Measurements from ENCODE around the gene TULP4.
"Not testable (repeated sequence)": the region's sequence is repeated elsewhere in the genome, so short reads cannot be mapped to it uniquely, and the experiment has no call there.

The TULP4 gene

DNA sequence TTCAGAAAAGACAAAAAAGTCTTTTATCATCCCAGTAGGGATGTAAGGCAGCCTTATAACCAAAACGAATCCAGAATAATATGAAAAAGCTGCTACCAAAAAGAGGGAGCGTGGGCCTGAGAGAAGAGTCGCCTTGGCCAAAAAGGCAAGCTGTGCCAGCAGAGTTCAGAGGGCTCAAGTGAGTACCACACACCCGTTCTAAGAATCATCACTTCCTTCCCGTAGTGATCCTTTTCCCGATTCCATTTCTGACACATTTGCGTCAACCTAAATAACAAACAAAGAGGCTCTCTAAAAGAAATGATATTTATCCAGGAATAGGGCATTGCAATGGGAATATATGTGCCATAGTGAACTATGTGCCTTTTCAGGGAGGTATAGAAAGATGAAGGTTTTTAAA lies 243.8 kb downstream of the TULP4 start:
- TF ChIP-seq, protein P1, sequence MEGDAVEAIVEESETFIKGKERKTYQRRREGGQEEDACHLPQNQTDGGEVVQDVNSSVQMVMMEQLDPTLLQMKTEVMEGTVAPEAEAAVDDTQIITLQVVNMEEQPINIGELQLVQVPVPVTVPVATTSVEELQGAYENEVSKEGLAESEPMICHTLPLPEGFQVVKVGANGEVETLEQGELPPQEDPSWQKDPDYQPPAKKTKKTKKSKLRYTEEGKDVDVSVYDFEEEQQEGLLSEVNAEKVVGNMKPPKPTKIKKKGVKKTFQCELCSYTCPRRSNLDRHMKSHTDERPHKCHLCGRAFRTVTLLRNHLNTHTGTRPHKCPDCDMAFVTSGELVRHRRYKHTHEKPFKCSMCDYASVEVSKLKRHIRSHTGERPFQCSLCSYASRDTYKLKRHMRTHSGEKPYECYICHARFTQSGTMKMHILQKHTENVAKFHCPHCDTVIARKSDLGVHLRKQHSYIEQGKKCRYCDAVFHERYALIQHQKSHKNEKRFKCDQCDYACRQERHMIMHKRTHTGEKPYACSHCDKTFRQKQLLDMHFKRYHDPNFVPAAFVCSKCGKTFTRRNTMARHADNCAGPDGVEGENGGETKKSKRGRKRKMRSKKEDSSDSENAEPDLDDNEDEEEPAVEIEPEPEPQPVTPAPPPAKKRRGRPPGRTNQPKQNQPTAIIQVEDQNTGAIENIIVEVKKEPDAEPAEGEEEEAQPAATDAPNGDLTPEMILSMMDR (IDR thresholded peaks at IDR 0.05; ENCODE audit: low read depth, low read length, missing control alignments) = no peak
- no peak for DNase-seq (ENCODE audit: low read depth)
- H3K4me3 ChIP-seq (ENCODE audit: low read depth, low read length) = no peak overlapping the region

DNA sequence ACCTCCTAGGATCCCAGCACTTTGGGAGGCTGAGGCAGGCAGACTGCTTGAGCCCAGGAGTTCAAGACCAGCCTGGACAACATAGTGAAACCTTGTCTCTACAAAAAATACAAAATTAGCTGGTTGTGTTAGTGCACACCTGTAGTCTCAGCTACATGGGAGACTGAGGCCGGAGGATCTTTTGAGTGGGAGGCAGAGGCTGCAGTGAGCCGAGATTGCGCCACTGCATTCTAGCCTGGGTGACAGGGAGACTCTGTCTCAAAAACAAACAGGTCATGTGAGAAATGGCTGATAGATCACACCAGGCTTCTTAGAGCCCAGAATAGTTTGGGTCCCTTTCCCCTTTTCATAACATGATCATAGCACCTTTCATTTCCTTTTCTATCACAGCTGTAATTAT lies 244.8 kb downstream of the TULP4 start:
- not testable (repeated sequence) for DNase-seq (ENCODE audit: low read depth); H3K4me3 ChIP-seq (ENCODE audit: low read depth, low read length)

DNA sequence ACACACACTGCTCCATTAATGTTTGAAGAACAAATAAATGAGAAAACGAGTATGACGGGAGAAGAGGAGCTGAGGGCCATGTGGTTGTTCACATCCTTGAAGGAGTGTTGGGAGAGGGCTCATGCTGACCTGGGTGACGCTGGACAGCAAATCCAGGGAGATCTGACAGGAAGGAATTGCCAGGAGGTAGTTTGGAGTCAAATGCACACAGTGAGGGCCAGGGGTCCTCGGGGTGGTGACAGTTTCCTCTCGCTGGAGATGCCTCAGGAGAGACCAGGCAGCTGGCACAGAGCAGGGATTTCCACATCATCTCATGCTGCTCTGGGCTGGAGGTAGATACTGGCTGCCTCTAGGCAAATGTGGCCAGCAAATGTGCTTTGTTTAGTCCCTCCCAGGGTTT lies 245.7 kb downstream of the TULP4 start:
- TF ChIP-seq, protein P1 (IDR thresholded peaks at IDR 0.05; ENCODE audit: low read depth, low read length, missing control alignments) = no peak
- no peak for DNase-seq (ENCODE audit: low read depth)
- no peak overlapping the region for H3K4me3 ChIP-seq (ENCODE audit: low read depth, low read length)

DNA sequence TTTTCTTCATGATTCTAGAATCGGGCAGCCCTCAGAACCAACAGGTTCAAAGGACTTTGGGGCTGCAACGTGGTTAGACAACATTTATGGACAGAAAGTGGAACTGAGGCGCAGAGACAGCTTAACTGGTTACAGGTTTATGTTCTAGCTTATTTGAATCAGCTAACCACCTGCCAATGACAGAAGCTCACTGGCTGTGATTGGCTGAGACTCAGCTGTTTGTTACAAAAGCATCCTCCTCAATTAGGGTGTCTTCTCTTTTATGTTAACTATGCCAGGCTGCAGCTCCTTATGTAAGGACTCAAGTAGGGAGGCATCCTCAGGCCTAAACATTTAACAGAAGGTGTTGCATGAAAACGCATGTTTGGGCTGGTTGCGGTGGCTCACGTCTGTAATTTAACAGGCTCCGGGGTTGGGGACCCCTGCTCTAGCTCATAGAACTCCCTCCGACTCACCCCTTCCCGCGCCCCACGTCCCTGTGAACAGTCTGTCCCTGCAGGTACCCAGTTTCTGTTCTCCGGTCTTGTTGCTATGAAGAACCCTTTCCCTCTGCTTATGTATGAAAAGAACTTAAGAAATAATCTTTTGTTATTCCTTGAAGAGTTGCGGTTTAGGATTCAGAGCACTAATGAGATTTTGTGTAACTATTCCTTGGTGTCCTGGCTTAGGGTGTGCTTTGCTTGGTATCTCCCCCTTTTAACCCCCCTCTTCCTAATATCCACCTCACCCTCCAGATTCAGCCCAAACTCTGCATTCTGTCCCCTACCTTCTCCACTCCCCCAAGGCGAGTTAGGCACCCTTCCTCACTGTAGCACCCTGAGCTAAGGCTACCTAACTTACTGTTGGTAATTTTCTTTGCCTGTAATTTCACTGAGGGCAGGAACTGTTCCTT lies 246.4 kb downstream of the TULP4 start:
- H3K4me3 ChIP-seq (ENCODE audit: low read depth, low read length) = no peak overlapping the region
- no peak for DNase-seq (ENCODE audit: low read depth)
- TF ChIP-seq, protein P1 (IDR thresholded peaks at IDR 0.05; ENCODE audit: low read depth, low read length, missing control alignments) = no peak

DNA sequence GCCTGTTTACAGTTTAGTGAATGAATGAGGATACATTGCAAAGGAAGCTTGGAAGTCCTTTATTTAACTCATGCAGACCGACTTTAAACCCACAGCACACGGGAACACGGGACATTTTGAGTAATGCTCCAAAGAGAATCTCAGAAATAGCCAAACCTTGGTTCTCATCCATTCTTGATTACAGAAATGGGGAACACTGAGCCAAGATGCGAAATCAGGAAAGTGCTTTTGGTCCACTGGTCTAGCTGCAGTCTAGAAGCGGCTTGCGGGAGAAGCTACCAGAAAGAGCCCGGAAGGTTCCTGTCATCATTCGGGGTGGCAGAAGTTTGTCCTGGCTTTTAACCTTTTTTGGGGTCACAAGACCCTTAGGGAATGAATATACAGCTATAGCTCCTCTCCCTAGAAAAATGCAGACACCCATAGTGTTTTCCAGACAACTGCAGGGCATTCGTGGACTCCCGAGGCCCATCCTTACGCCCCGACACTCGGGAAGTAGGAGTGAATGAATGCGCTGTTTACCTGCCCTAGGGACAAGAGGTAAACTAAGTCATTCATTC lies 247.2 kb downstream of the TULP4 start:
- H3K4me3 ChIP-seq (ENCODE audit: low read depth, low read length) = peak overlapping the region; percentile 75
- TF ChIP-seq, protein P1 (IDR thresholded peaks at IDR 0.05; ENCODE audit: low read depth, low read length, missing control alignments) = no peak
- DNase-seq (ENCODE audit: low read depth) = no peak

DNA sequence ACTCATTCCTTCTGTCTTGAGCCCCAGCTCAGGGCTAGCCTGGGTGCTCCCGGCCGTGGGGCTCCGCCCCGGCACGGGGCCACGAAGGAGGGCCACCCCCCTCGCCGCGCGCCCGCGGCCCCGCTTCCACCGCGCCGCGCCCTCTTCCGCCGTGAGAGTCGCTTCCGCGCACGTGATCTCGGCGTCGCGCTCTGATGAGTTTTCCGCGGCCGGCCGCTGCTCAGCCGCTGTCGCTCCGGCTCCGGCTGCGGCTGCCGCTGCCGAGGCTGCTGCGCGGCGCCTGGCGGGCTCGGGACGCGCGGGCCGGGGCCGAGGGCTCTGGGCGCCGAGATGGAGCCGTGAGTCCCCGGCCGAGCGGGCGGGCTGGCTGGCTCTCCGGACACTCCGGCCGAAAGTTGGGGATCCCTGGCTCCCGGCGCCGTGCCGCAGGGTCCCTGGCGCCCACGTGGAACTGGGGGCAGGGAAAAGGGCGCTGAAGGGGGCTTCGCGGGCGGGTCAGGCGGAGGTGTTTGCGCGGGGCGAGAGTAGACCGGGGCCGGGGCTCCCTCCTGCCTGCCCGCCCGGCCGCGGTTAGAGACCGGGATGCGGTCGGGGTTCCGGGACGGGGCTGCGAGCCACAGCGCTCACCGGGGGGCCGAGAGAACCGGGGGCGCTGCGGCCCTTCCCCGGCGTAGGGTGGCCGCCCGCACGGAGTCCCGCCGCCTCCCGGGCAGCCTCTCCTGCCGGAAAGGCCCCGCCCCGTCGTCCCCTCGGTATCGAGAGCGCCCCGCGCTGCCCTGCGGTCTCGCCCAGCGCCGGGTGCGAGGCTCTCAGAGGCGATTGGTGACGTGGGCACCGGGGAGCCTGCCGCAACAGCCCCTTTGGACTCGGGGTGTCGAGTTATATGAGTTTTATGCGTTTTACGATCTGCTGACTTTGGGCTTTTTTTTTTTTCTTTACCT lies 247.9 kb downstream of the TULP4 start, which contains the start of gene TMEM181:
TMEM181 (plus strand) TSS at position 197 of the 941 bp plus-strand sequence; CDS start at position 331, 134 bp downstream.
- TF ChIP-seq, protein P1 (IDR thresholded peaks at IDR 0.05; ENCODE audit: low read depth, low read length, missing control alignments) = no peak
- H3K4me3 ChIP-seq (ENCODE audit: low read depth, low read length) = peak within 1 kb of the TSS; percentile 75
- DNase-seq (ENCODE audit: low read depth) = peak; percentile 51
